HG02588 (cell line): ENCODE measurements around the gene ANKRD33.

Source experiments
- ATAC-seq: cut with Tn5 transposase; IDR thresholded peaks from one replicate; pipeline ENCODE4 v1.9.1; 2021; ENCODE audit warnings: mild to moderate bottlenecking, moderate library complexity; ENCODE audit not compliant: unreplicated experiment

ANKRD33 gene

DNA sequence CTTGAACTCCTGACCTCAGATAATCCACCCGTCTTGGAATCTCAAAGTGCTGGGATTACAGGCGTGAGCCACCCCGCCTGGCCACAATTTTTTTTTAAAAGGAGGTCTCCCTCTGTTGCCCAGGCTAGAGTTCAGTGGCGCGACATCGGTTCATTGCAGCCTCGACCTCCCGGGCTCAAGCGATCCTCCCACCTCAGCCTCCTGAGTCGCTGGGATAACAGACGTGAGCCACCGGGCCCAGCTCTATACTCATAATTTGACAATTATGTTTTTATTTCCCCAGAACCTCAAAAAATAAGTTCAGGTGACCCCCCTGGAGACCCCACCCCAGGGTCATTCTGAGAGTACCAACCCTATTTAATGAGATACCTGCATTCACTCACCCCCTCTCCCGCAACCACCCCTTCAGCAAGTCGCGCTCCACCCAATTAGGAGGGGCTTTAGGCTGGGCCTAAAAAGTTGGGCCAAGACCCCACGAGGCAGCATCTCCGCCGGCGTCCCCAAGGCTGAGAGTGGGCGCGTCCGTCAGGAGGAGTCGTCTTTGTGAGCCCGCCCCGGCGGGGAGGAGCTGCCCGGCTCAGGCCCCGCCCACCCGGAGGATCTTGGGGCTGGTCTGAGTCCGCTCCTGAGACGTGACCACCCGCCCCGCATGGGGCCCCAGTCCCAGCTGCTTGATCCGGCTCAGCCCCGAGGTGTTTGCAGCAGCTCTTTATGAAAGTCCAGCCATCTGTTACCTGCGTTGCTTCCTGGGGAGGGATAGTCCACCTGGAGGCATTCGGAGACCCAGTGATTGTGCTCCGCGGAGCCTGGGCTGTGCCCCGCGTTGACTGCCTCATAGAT lies at the start of gene ANKRD33:
TSS of gene ANKRD33 (plus strand) at position 628 of the 840 bp plus-strand sequence. CDS start at position 712, 84 bp downstream.
- no peak for ATAC-seq

DNA sequence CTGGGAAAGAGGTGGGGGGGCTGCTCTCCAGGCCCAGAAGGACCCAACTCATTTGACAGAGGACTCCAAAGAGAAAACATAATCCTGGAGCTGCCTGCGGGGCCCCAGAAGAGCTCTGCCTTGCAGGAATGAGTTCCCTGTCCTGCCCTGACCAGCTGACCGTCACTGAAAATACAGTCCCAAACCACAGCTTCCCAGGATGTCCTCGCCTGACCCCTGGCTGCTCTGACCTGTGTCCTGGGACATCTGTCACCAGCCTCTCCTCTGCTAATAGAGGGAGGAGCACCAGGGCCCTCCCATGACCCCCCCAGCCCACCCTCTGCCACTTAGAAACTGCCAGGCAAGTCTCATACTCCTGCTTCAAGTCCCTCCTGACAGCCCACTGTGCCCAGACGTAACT lies 49.1 kb upstream of the ANKRD33 start:
- ATAC-seq: no peak

DNA sequence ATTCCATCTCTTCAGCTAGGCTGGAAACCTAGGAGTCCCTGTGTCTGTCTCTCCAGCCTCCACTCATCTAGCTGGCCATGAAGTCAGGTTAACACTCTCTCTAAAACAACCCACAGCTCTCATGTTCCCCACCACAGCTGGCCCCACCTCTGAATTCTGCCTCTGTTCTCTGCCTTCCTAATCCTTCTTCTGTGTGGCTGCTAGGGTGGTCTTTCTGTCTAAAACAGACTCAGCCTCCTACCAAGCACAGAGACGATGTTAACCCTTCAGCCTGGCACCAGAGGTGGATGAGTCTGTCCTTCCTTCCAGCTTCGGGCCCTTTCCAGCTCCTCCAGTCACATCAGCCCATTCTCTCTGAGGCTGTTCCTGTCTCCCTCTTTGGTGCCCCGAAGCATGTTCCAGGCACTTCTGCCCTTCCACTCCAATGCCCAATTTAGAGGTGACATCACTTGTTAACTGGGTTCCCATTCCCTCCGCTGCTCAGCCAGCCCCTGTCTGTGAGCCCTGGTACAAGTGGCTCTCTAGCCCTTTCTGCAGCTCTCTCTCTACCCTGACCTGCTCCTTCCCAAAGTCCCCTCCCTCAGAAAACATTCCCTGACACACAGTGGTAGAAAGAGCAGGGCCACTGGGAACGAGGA lies 48.5 kb upstream of the ANKRD33 start:
- ATAC-seq: no peak

- no peak for ATAC-seq
Observed at GRCh38 chr12:51840966-51841365, 46.9 kb upstream of the ANKRD33 start.

DNA sequence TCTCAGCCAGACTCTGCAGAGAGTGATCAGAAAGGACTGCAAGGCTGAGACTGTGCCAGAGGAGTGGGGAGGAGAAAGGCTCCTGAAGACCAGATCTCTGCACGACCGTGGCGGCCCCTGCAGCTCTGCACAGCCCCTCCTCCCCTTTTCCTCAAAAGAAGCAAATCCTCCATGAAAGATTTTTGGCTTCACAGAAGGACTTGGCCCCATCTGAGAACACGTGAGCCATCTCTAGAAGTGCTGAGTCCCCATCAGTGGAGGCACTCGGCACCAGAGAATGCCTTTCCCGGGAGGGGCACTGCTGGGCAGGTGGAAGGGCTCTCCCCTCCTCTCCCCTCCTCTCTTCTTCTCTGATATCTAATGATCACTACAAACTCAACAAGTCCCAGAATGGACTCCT lies 46.2 kb upstream of the ANKRD33 start:
- no peak for ATAC-seq

GRCh38 chr12:51844854-51845253 lies 43.0 kb upstream of the ANKRD33 start:
- ATAC-seq: no peak

GRCh38 chr12:51845482-51845881 lies 42.4 kb upstream of the ANKRD33 start:
- ATAC-seq: no peak

DNA sequence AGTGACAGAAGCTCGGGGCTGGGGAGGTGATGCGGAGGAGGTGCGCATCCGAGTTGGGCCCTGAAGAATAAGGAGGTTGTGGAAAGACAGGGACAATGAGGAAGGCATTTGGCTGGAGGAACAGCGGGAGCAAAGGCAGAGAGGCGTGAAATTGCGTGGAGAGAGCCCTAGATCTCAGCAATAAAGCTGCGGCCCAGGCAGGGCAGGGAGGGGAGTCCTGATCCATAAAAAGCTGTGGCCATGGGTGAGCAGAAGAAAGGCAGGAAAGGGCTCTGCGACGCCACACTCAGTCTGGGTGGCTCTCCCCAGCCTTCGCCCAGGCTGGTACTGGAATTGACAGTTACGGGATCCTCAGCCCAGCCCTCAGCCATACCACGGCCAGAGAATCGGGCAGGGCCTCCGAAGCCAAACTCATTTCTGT lies 41.6 kb upstream of the ANKRD33 start:
- no peak for ATAC-seq

- ATAC-seq: no peak
Observed at GRCh38 chr12:51846911-51847642, 40.8 kb upstream of the ANKRD33 start.

DNA sequence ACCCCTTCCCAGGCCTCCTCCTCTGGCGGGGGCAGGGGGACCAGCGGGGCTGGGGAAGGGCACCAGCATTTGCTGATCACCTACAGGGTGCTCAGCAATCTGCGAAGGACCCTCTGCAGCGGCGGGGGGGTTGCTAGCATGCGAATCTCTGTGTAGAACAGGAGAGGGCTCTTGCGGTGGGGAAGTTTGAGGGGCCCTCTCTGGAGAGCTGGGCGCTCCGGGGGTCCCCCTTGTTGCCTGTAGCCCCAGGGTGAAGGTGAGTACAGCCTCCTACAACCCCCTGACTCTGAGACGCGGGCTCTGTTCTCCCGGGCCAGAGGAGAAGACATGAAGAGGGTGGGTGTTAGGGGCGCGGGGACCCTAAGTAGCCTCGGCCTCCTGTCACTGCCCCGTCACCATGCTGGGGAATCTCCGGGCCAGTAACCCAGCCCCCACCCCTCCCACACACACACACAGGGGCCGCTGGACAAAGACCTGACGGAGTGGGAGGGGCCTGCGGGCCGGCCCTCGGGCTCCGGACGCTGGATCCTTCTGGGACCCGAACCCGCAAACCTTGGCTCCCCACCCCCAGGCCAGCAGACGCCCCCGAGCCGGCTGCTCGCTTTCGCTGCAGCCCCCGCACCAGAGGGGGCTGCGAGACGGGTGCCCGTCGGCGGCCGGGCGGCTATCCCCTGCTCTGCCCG lies 40.1 kb upstream of the ANKRD33 start:
- ATAC-seq: no peak

GRCh38 chr12:51848326-51848727 lies 39.6 kb upstream of the ANKRD33 start, which contains the start of gene FIGNL2:
Gene FIGNL2 (minus strand): TSS chr12:51848718. CDS start chr12:51822413, 26,305 bp downstream.
- no peak for ATAC-seq

DNA sequence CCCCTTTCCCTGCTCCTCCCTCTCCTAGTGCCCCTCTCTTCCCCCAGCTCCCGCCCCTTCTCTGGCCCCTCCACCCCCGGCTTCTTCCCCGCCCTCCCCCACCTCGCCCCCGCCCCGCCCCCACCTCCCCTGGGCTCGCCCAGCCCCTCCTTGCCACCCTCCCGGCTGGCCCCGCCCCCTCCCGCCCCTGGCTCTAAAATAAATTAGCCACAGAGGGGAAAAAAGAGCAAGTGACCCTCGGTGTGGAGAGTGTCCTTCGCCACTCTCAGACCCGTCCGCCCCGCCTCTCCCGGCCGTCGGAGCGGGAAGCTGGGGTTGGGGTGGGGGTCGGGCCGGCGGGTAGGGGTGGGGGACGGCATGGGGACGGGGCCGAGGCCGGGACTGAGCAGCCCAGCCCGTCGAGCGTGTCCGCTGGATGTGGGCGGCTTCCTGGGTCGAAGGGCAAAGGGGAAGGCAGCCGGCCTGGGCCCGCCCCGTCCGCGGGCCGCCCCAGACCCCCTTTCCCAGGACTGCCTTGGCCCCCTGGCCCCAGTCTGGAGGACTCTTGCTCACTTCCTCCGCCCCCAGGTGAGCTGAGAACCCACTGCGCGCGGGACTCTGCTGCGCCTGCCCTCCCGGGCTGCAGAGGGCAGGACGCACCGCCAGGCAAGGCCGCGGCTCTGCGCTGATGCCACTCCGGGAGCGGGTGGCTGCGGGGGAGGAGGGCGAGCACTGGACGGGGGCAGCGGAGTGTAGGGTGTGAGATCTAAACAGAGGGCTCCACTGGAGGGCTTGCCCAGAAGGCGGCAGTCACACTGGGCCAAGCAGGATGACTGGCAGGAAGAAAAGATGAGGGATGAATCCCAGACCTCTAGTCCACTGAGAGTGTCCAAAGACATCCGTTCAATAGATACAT lies 38.8 kb upstream of the ANKRD33 start:
- no peak for ATAC-seq

- no peak for ATAC-seq
Observed at GRCh38 chr12:51850081-51850964, 37.6 kb upstream of the ANKRD33 start.

- no peak for ATAC-seq
Observed at GRCh38 chr12:51850965-51851299, 37.0 kb upstream of the ANKRD33 start.

- ATAC-seq: no peak
Observed at GRCh38 chr12:51851413-51852124, 36.3 kb upstream of the ANKRD33 start.

GRCh38 chr12:51852404-51853137 lies 35.3 kb upstream of the ANKRD33 start:
- ATAC-seq: no peak

GRCh38 chr12:51855586-51856428 lies 32.1 kb upstream of the ANKRD33 start:
- no peak for ATAC-seq
